Small intestine (tissue), 7 donors: ENCODE measurements around the gene MAMDC2. TPM values are rescaled to one million over a fixed set of nuclear protein-coding genes. Genes with fewer than 3 reads are reported as not detected.
A peak's percentile ranks its signal among the peaks of the same experiment; 100 is the strongest.

Source experiments
- DNase-seq, 2 donors: peaks; one replicate each; pipeline versions ENCODE4 v3.0.0 to v3.0.0-alpha.2; 2013
- FAIRE-seq: peaks from 2 replicates; lab custom pipeline; 2012; peaks lifted over from hg19 to GRCh38; lab: Jason Lieb, UNC
- H3K27ac ChIP-seq, 3 donors: one replicate each; pipeline ENCODE4 v1.5.1; 2013; ENCODE audit warnings: low read length in 2 of 3, mild to moderate bottlenecking in 2 of 3, control low read depth in 1 of 3, inconsistent platforms in 1 of 3, low read depth in 1 of 3, moderate library complexity in 1 of 3
- H3K27me3 ChIP-seq, 3 donors: one replicate each; pipeline ENCODE4 v1.6.1; 2013; ENCODE audit warnings: low read length in 3 of 3, inconsistent platforms in 1 of 3; ENCODE audit not compliant: control insufficient read depth in 3 of 3, insufficient read depth in 3 of 3
- H3K36me3 ChIP-seq, 3 donors: one replicate each; pipeline ENCODE4 v1.6.1; 2013; ENCODE audit warnings: low read length in 3 of 3, inconsistent platforms in 1 of 3, low read depth in 1 of 3, mild to moderate bottlenecking in 1 of 3, moderate library complexity in 1 of 3; ENCODE audit not compliant: control insufficient read depth in 3 of 3, insufficient read depth in 2 of 3
- H3K4me1 ChIP-seq, 3 donors: one replicate each; pipeline ENCODE4 v1.6.1; 2013; ENCODE audit warnings: low read length in 2 of 3, inconsistent platforms in 1 of 3, low read depth in 1 of 3, mild to moderate bottlenecking in 1 of 3, moderate library complexity in 1 of 3; ENCODE audit not compliant: control insufficient read depth in 3 of 3, insufficient read depth in 2 of 3
- H3K4me3 ChIP-seq, 3 donors: one replicate each; pipeline ENCODE4 v1.5.1; 2013; ENCODE audit warnings: low read length in 3 of 3, control low read depth in 1 of 3, inconsistent platforms in 1 of 3, low read depth in 1 of 3, mild to moderate bottlenecking in 1 of 3, moderate library complexity in 1 of 3
- H3K9me3 ChIP-seq, 2 donors: one replicate each; pipeline ENCODE4 v1.6.1; 2013; ENCODE audit warnings: low read depth in 1 of 2, low read length in 1 of 2; ENCODE audit not compliant: control insufficient read depth in 2 of 2, insufficient read depth in 1 of 2
- WGBS, 3 donors: extraction: QIAGEN DNeasy Blood & Tissue Kit; methylation state at CpG; one replicate each; pipeline ENCODE4 v1.1.7; 2013; 5-methylcytosine and 5-hydroxymethylcytosine counted together
- polyA plus RNA-seq, 4 donors: library from polyadenylated mRNA; stranded (reverse) in 3 of 4; unstranded in 1 of 4; fragments of 200-250 nt in 3 of 4; fragments of 120-200 nt in 1 of 4; gene quantifications; one replicate each; pipeline versions ENCODE4 v1.2.1 to v1.2.3, GENCODE V29; 2013
- donor health status: healthy with polysubstance abuse.
- donor health status: control.
- donor health status: control.
- donor health status: Bipolar disorder and iron deficiency.
- donor health status: healthy.

The MAMDC2 gene
- polyA plus RNA-seq, 4 donors: 1.1 to 13.0 (median 1.6) TPM; not detected in 1

GRCh38 chr9:70060883-70061507 is 17.3 kb downstream of the MAMDC2 start:
- Histone ChIP-seq H3K27me3 (no peaks in the 10 kb centered on the region), H3K9me3 (no peaks in the 10 kb centered on the region), H3K36me3 (peaks cover 0 to 3% (median 0%) of the 10 kb centered on the region in 3 donors), H3K4me1 (peaks cover 0 to 5% (median 0%) of the 10 kb centered on the region in 3 donors), H3K4me3 (no peak overlapping the region), H3K27ac (no peak overlapping the region)
- FAIRE-seq: no peak
- no peak for DNase-seq

DNA sequence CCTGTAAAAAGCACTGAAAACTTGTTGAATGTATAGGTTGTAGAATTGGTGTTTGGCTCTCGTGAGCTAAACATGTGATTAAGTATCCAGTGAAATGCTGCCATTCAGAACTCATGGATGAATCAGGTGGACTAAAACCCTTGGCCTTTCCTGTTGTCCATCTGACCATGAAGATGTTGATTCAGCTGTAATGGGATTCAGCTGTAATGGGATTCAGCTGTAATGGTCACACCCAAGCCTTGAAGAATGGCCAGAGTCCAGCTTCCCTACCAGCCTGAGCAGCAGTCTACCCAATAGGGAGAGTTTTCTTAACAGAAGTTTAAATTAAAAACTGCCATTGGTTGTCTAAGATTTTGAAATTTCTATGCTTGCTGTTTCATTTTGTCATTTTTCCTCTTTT is 18.1 kb downstream of the MAMDC2 start:
- Histone ChIP-seq H3K27ac (no peak overlapping the region), H3K27me3 (no peaks in the 10 kb centered on the region), H3K4me1 (peaks cover 0 to 5% (median 0%) of the 10 kb centered on the region in 3 donors), H3K4me3 (no peak overlapping the region), H3K36me3 (peaks cover 0 to 3% (median 0%) of the 10 kb centered on the region in 3 donors), H3K9me3 (no peaks in the 10 kb centered on the region)
- 62 to 85% (median 72%) methylated on average over 1 of the region's 1 CpG for WGBS, 3 donors
- no peak for FAIRE-seq
- no peak for DNase-seq

GRCh38 chr9:70064496-70064895 is 20.8 kb downstream of the MAMDC2 start:
- Histone ChIP-seq H3K4me3 (no peak overlapping the region), H3K27ac (no peak overlapping the region), H3K36me3 (peaks cover 0 to 3% (median 0%) of the 10 kb centered on the region in 3 donors), H3K27me3 (no peaks in the 10 kb centered on the region), H3K4me1 (no peaks in the 10 kb centered on the region), H3K9me3 (no peaks in the 10 kb centered on the region)
- DNase-seq (no peak), FAIRE-seq (no peak)
- 76 to 92% (median 85%) methylated on average over 1 of the region's 1 CpG for WGBS, 3 donors

DNA sequence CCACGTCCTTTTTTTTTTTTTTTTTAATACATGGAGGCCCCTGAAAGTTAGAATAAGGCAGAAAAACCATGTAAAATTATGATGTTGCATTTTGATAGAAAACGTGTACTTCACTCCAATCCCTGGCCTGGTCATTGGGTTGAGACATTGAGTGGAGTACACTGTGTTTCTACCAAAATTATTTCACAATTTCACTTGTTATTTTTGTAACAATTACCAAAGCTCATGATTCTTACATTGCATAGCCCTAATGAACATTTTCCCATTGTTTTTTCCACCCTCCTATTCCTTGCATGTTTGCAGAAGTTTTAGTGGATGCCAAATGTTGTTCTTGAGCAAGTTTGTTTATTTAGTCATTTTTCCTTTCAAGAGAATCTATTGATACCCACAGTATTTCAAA is 21.9 kb downstream of the MAMDC2 start:
- no peaks in the 10 kb centered on the region for H3K27me3 ChIP-seq
- no peak overlapping the region for H3K27ac ChIP-seq
- 28 to 56% (median 38%) methylated on average over 2 of the region's 2 CpGs for WGBS, 3 donors
- peaks cover 0 to 3% (median 0%) of the 10 kb centered on the region in 3 donors for H3K36me3 ChIP-seq
- FAIRE-seq (no peak), DNase-seq (no peak)
- H3K4me3 ChIP-seq: no peak overlapping the region
- H3K9me3 ChIP-seq: no peaks in the 10 kb centered on the region
- no peaks in the 10 kb centered on the region for H3K4me1 ChIP-seq

DNA sequence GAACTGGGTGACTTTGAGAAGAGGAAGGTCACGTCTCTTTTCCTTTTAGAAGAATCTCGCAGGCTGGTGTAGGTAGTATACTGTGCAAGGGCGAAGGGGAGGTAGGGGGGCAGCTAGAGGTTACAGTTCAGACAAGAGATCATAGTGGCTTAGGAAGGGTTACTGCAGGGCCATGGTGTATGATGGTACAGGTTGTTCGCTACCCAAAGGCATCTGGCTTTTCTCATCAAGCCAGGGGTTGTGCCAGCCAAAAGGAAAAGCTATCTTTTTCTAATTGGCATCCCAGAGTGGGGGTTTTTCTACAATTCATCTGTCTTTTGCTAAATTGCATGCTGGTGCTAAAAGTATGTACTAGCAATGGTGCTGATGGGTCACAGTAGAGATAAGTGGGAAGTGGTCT is 22.8 kb downstream of the MAMDC2 start:
- no peaks in the 10 kb centered on the region for H3K9me3 ChIP-seq
- peak overlapping the region in 1 of 3 donors; percentile 76 for H3K27ac ChIP-seq
- H3K4me3 ChIP-seq: no peak overlapping the region
- FAIRE-seq (no peak), DNase-seq (no peak)
- H3K27me3 ChIP-seq: no peaks in the 10 kb centered on the region
- no peaks in the 10 kb centered on the region for H3K4me1 ChIP-seq
- WGBS, 3 donors: 80 to 89% (median 89%) methylated on average over 4 of the region's 4 CpGs
- no peaks in the 10 kb centered on the region for H3K36me3 ChIP-seq

DNA sequence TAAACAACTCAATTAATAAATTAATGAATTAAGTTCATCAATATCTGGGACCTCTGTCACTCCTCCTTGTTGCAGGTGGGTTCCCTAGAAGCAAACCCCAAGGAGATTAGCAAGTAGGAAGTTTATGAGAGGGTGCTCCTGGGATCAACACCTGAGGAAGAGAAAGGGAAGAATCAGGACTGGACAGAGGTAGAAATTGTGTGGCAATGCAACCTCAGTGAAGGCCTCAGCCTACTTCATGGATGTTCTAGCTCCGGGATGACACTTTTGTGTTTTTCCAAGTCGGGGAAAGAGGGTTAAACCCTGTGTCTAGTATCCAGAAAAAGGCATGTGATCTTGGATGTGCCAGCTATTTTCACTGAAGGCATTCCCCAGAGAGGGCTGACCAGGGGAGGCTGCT is 23.2 kb downstream of the MAMDC2 start:
- FAIRE-seq: no peak
- Histone ChIP-seq H3K27me3 (no peaks in the 10 kb centered on the region), H3K36me3 (no peaks in the 10 kb centered on the region), H3K4me3 (no peak overlapping the region), H3K4me1 (no peaks in the 10 kb centered on the region), H3K27ac (peak overlapping the region in 1 of 3 donors; percentile 33), H3K9me3 (no peaks in the 10 kb centered on the region)
- 77 to 79% (median 78%) methylated on average over 2 of the region's 2 CpGs for WGBS, 3 donors
- DNase-seq: no peak

GRCh38 chr9:70069704-70070103 is 26.1 kb downstream of the MAMDC2 start:
- FAIRE-seq: no peak
- Histone ChIP-seq H3K36me3 (no peaks in the 10 kb centered on the region), H3K9me3 (no peaks in the 10 kb centered on the region), H3K4me3 (no peak overlapping the region), H3K4me1 (no peaks in the 10 kb centered on the region), H3K27me3 (peaks cover 0 to 4% (median 0%) of the 10 kb centered on the region in 3 donors), H3K27ac (peak overlapping the region in 1 of 3 donors; percentile 77)
- WGBS, 3 donors: 64 to 79% (median 74%) methylated on average over 3 of the region's 3 CpGs
- no peak for DNase-seq

DNA sequence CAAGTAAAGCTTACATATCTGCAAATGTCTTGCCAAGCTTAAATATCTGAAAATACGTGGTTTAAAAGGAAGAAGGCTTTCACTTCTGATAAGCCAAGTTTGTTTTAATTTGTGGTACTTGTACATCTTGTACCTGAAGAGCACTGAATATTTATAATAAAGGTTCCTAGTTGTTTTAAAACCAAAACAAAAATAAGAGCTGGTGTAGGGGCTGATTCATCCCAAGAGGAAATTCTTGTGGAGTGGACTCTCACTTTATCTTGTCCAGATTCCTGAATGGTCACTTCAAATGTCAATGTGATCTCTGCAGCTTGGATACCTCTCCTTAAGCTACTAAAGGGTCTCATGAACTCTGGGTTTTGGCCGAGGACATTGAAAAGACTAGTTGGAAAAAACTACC is 29.5 kb downstream of the MAMDC2 start:
- Histone ChIP-seq H3K27ac (peak overlapping the region in 1 of 3 donors; percentile 19), H3K36me3 (no peaks in the 10 kb centered on the region), H3K4me3 (no peak overlapping the region), H3K4me1 (peaks cover 0 to 3% (median 0%) of the 10 kb centered on the region in 3 donors), H3K9me3 (no peaks in the 10 kb centered on the region), H3K27me3 (peaks cover 0 to 4% (median 0%) of the 10 kb centered on the region in 3 donors)
- FAIRE-seq (no peak), DNase-seq (no peak)
- 46 to 53% (median 52%) methylated on average over 2 of the region's 2 CpGs for WGBS, 3 donors

GRCh38 chr9:70073756-70074155 is 30.1 kb downstream of the MAMDC2 start:
- Histone ChIP-seq H3K9me3 (no peaks in the 10 kb centered on the region), H3K27ac (peak overlapping the region in 1 of 3 donors; percentile 50), H3K4me3 (no peak overlapping the region), H3K27me3 (peaks cover 0 to 4% (median 0%) of the 10 kb centered on the region in 3 donors), H3K4me1 (peaks cover 0 to 3% (median 0%) of the 10 kb centered on the region in 3 donors), H3K36me3 (no peaks in the 10 kb centered on the region)
- DNase-seq: no peak
- no peak for FAIRE-seq
